Measurements from ENCODE around the gene MEOX2. TPM values are rescaled to one million over a fixed set of nuclear protein-coding genes. Genes with fewer than 3 reads are reported as not detected.

MEOX2 gene
- polyA plus RNA-seq, 10 donors: 42.1 to 101 (median 76.2) TPM

DNA sequence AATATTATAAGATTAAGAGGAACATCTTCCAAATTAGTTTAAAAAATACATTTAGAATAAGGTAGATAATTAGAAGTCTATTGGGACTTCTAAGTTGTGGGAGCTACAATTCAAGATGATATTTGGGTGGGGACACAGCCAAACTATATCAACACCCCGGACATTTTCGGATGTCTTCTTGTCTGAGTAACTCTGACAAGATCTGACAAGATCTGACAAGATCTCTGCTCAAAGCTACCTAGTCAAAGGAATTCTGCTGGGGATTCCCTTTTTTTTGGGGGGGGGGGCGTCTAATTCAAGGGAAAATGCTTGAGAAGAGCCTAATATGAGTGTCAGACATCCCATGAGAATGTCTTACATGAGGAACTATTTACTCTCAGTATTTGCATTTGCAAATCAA lies 119.4 kb downstream of the MEOX2 start:
- DNase-seq: no peak

DNA sequence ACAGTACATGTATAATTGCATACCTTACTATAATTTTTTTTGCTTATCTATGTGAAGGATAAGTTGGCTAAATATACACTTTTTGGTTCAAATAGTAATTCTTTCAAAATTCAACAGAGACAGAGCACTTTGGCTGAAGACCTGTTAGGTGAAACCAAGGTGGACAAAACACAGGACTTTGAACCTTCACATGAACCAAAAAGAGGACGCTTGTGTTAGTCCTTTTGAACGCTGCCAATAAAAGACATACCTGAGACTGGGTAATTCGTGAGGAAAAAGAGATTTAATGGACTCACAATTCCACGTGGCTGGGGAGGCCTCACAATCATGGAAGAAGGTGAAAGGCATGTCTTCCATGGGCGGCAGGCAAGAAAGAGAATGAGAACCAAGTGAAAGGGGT lies 120.0 kb downstream of the MEOX2 start:
- no peak for DNase-seq

DNA sequence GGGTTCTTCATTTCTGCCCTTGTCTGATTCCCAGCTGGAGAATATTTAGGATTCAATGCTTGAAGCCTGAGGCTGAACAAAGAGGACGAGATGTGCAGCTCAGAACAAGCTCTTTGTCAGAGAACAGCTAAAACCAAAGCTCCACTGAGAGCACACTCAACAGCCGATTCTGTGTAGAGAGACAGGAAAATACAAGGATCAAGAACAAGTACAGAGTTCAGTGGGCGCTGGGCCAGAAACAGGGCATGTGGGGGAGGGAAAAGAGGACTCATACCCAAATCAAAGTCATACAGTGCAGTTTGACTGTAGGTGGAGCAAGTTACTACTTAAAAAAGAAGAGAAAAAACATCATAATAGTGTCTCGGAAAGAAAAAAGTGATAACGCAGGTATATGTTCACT lies 124.6 kb downstream of the MEOX2 start, which contains the start of gene AGMO:
TSS of gene AGMO (minus strand) at position 181 of the 400 bp plus-strand sequence.
- DNase-seq: no peak

Other genes starting within 250 kb of the MEOX2 start
- gene AGMO, start 124.7 kb downstream of the MEOX2 start, polyA plus RNA-seq (ENCODE audit: insufficient read length in 10 of 10): under 1 TPM; 0.20 to 0.71 (median 0.38) TPM